ENCODE data around the gene OR2M7. TPM values are rescaled to one million over a fixed set of nuclear protein-coding genes. Genes with fewer than 3 reads are reported as not detected.

The OR2M7 gene
- total RNA-seq, result not detected

- 89 to 100% methylated on average over 1 of the region's 1 CpG for WGBS, 2 donors
- intact Hi-C loops (cut with DNase I; ENCODE audit: low total_unique reads), result no loop called here
- DNase-seq (ENCODE audit: low spot score in 2 of 2), result no peak
- TF ChIP-seq CTCF (IDR thresholded peaks at IDR 0.05) (no peak), POLR2A (IDR thresholded peaks at IDR 0.05) (no peak)
- no peak within 1 kb of the TSS for H3K4me3 ChIP-seq (ENCODE audit: low read depth, poor library complexity, severe bottlenecking)
Measured at GRCh38 chr1:248324468-248324867, at the start of gene OR2M7. Gene OR2M7 (minus strand): TSS chr1:248324568. CDS start chr1:248324568, 0 bp downstream.

- WGBS, 2 donors, result 59 to 75% methylated on average over 4 of the region's 4 CpGs
- no peak overlapping the region for H3K4me3 ChIP-seq (ENCODE audit: low read depth, poor library complexity, severe bottlenecking)
- intact Hi-C loops (cut with DNase I; ENCODE audit: low total_unique reads), result no loop called here
- TF ChIP-seq POLR2A (IDR thresholded peaks at IDR 0.05), result no peak
- TF ChIP-seq CTCF (IDR thresholded peaks at IDR 0.05), result no peak
- no peak for DNase-seq (ENCODE audit: low spot score in 2 of 2)
Measured at GRCh38 chr1:248373761-248374160, 49.4 kb upstream of the OR2M7 start.

- DNase-seq (ENCODE audit: low spot score in 2 of 2), result no peak
- H3K4me3 ChIP-seq (ENCODE audit: low read depth, poor library complexity, severe bottlenecking), result no peak overlapping the region
- intact Hi-C loops (cut with DNase I; ENCODE audit: low total_unique reads), result no loop called here
- 73 to 74% methylated on average over 5 of the region's 5 CpGs for WGBS, 2 donors
- TF ChIP-seq CTCF (IDR thresholded peaks at IDR 0.05), result no peak
- no peak for TF ChIP-seq POLR2A (IDR thresholded peaks at IDR 0.05)
Measured at GRCh38 chr1:248372394-248372793, 48.0 kb upstream of the OR2M7 start.

- TF ChIP-seq CTCF (IDR thresholded peaks at IDR 0.05), result no peak
- no peak for TF ChIP-seq POLR2A (IDR thresholded peaks at IDR 0.05)
- DNase-seq (ENCODE audit: low spot score in 2 of 2), result no peak
- no peak overlapping the region for H3K4me3 ChIP-seq (ENCODE audit: low read depth, poor library complexity, severe bottlenecking)
- intact Hi-C loops (cut with DNase I; ENCODE audit: low total_unique reads), result no loop called here
Measured at GRCh38 chr1:248366609-248367008, 42.2 kb upstream of the OR2M7 start.

- DNase-seq (ENCODE audit: low spot score in 2 of 2), result no peak
- WGBS, 2 donors, result 45 to 47% methylated on average over 3 of the region's 3 CpGs
Measured at GRCh38 chr1:248361121-248361715, 36.9 kb upstream of the OR2M7 start, which contains the start of gene OR2T4. Gene OR2T4 (plus strand): TSS chr1:248361665. CDS start chr1:248361665, 0 bp downstream.

More at GRCh38 chr1:248361121-248361715, 36.9 kb upstream of the OR2M7 start, which contains the start of gene OR2T4:
- H3K4me3 ChIP-seq (ENCODE audit: low read depth, poor library complexity, severe bottlenecking), result no peak within 1 kb of the TSS
- intact Hi-C loops (cut with DNase I; ENCODE audit: low total_unique reads), result no loop called here
- TF ChIP-seq POLR2A (IDR thresholded peaks at IDR 0.05) (no peak), CTCF (IDR thresholded peaks at IDR 0.05) (no peak)
